Measurements from ENCODE around the gene STARD6. TPM values are rescaled to one million over a fixed set of nuclear protein-coding genes. Genes with fewer than 3 reads are reported as not detected.
"Not testable (repeated sequence)": the region's sequence is repeated elsewhere in the genome, so short reads cannot be mapped to it uniquely, and the experiment has no call there.

The STARD6 gene
- total RNA-seq, 1 experiment from 2014 or later = not detected

- H3K27me3 ChIP-seq (replicated peaks; ENCODE audit: control insufficient read depth, insufficient read depth, low read length) = no peaks in the 10 kb centered on the region
- no peaks in the 10 kb centered on the region; the same call in 1 of the 2 replicates for H3K9me3 ChIP-seq
- no peaks in the 10 kb centered on the region for H3K36me3 ChIP-seq (ENCODE audit: control insufficient read depth, insufficient read depth, low read length)
- intact Hi-C loops (cut with micrococcal nuclease; ENCODE audit: unreplicated experiment) = no loop called here
- H3K27me3 Mint-ChIP-seq (ENCODE audit: insufficient read depth, unreplicated experiment) = no peaks in the 10 kb centered on the region
- peak overlapping the region; percentile 76 for H3K27ac Mint-ChIP-seq (ENCODE audit: unreplicated experiment)
- ChIA-PET CTCF (no interaction called here), POLR2A (no interaction called here)
- BruUV-seq (replicated peaks) = no TSS peak
- H3K4me3 ChIP-seq (ENCODE audit: low read depth, low read length) = no peak overlapping the region
- DNase-seq = no peak
- TF ChIP-seq, protein P1, sequence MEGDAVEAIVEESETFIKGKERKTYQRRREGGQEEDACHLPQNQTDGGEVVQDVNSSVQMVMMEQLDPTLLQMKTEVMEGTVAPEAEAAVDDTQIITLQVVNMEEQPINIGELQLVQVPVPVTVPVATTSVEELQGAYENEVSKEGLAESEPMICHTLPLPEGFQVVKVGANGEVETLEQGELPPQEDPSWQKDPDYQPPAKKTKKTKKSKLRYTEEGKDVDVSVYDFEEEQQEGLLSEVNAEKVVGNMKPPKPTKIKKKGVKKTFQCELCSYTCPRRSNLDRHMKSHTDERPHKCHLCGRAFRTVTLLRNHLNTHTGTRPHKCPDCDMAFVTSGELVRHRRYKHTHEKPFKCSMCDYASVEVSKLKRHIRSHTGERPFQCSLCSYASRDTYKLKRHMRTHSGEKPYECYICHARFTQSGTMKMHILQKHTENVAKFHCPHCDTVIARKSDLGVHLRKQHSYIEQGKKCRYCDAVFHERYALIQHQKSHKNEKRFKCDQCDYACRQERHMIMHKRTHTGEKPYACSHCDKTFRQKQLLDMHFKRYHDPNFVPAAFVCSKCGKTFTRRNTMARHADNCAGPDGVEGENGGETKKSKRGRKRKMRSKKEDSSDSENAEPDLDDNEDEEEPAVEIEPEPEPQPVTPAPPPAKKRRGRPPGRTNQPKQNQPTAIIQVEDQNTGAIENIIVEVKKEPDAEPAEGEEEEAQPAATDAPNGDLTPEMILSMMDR (IDR thresholded peaks at IDR 0.05; ENCODE audit: insufficient read depth in 1 of 2, low read depth in 1 of 2, low read length in 1 of 2, severe bottlenecking in 1 of 2, unreplicated experiment in 1 of 2) = no peak
- H3K9me3 Mint-ChIP-seq (ENCODE audit: unreplicated experiment) = no peaks in the 10 kb centered on the region
- H3K4me1 ChIP-seq = peaks cover 8% of the 10 kb centered on the region
- H3K4me3 Mint-ChIP-seq (ENCODE audit: unreplicated experiment) = peak overlapping the region; percentile 31
- H3K4me1 Mint-ChIP-seq (ENCODE audit: low read depth, unreplicated experiment) = peaks cover 9% of the 10 kb centered on the region
- peaks cover 6% of the 10 kb centered on the region for H3K36me3 Mint-ChIP-seq (ENCODE audit: insufficient read depth, unreplicated experiment)
Measured at GRCh38 chr18:54389143-54389505, 31.5 kb upstream of the STARD6 start.

- H3K27me3 Mint-ChIP-seq (ENCODE audit: insufficient read depth, unreplicated experiment) = no peaks in the 10 kb centered on the region
- CTCF ChIA-PET = no interaction called here
- H3K4me1 Mint-ChIP-seq (ENCODE audit: low read depth, unreplicated experiment) = peaks cover 9% of the 10 kb centered on the region
- intact Hi-C loops (cut with micrococcal nuclease; ENCODE audit: unreplicated experiment) = no loop called here
- Histone ChIP-seq H3K27me3 (replicated peaks; ENCODE audit: control insufficient read depth, insufficient read depth, low read length) (no peaks in the 10 kb centered on the region), H3K9me3 (no peaks in the 10 kb centered on the region; the same call in 1 of the 2 replicates), H3K36me3 (ENCODE audit: control insufficient read depth, insufficient read depth, low read length) (no peaks in the 10 kb centered on the region), H3K4me3 (ENCODE audit: low read depth, low read length) (no peak overlapping the region), H3K4me1 (peaks cover 8% of the 10 kb centered on the region)
- H3K27ac Mint-ChIP-seq (ENCODE audit: unreplicated experiment) = peak overlapping the region; percentile 76
- no TSS peak for BruUV-seq (replicated peaks)
- TF ChIP-seq, protein P1 (IDR thresholded peaks at IDR 0.05; ENCODE audit: insufficient read depth in 1 of 2, low read depth in 1 of 2, low read length in 1 of 2, severe bottlenecking in 1 of 2, unreplicated experiment in 1 of 2) = no peak
- peak overlapping the region; percentile 31 for H3K4me3 Mint-ChIP-seq (ENCODE audit: unreplicated experiment)
- DNase-seq = peak; percentile 61 to 67
- POLR2A ChIA-PET = no interaction called here
- H3K9me3 Mint-ChIP-seq (ENCODE audit: unreplicated experiment) = no peaks in the 10 kb centered on the region
- H3K36me3 Mint-ChIP-seq (ENCODE audit: insufficient read depth, unreplicated experiment) = peaks cover 6% of the 10 kb centered on the region
Measured at GRCh38 chr18:54388203-54389142, 30.8 kb upstream of the STARD6 start.

DNA sequence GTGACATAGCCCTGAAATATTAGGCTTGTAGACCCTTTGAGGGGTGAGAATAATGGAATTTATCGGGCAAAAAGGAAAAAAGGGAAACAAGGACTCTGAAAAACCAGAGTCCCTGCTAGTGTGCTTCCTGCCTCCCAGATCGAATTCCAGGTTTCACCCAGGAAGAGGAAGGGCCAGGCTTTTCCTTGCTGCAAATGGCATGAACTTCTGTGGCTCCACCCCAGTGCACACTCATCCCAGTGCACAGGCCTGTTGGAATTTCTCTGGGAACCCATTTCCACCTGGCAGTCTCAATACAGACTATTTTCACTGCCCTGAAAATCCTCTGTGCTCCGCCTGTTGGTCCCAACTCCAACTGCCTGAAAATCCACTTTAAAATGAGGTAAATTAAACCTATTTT, 30.0 kb upstream of the STARD6 start:
- Histone ChIP-seq H3K27me3 (replicated peaks; ENCODE audit: control insufficient read depth, insufficient read depth, low read length) (no peaks in the 10 kb centered on the region), H3K36me3 (ENCODE audit: control insufficient read depth, insufficient read depth, low read length) (no peaks in the 10 kb centered on the region), H3K4me1 (peaks cover 8% of the 10 kb centered on the region), H3K9me3 (no peaks in the 10 kb centered on the region; the same call in 1 of the 2 replicates), H3K4me3 (ENCODE audit: low read depth, low read length) (no peak overlapping the region)
- Mint-ChIP-seq H3K27me3 (ENCODE audit: insufficient read depth, unreplicated experiment) (no peaks in the 10 kb centered on the region), H3K9me3 (ENCODE audit: unreplicated experiment) (no peaks in the 10 kb centered on the region), H3K36me3 (ENCODE audit: insufficient read depth, unreplicated experiment) (peaks cover 6% of the 10 kb centered on the region), H3K4me1 (ENCODE audit: low read depth, unreplicated experiment) (peaks cover 9% of the 10 kb centered on the region), H3K27ac (ENCODE audit: unreplicated experiment) (no peak overlapping the region), H3K4me3 (ENCODE audit: unreplicated experiment) (no peak overlapping the region)
- intact Hi-C loops (cut with micrococcal nuclease; ENCODE audit: unreplicated experiment) = no loop called here
- BruUV-seq (replicated peaks) = no TSS peak
- DNase-seq = no peak
- ChIA-PET POLR2A (no interaction called here), CTCF (no interaction called here)
- TF ChIP-seq, protein P1 (IDR thresholded peaks at IDR 0.05; ENCODE audit: insufficient read depth in 1 of 2, low read depth in 1 of 2, low read length in 1 of 2, severe bottlenecking in 1 of 2, unreplicated experiment in 1 of 2) = no peak

GRCh38 chr18:54386800-54387495, 29.3 kb upstream of the STARD6 start:
- H3K9me3 ChIP-seq; BruUV-seq (replicated peaks); DNase-seq; H3K4me1 ChIP-seq; CTCF ChIA-PET; H3K27me3 ChIP-seq (replicated peaks; ENCODE audit: control insufficient read depth, insufficient read depth, low read length); H3K4me3 Mint-ChIP-seq (ENCODE audit: unreplicated experiment); H3K9me3 Mint-ChIP-seq (ENCODE audit: unreplicated experiment); POLR2A ChIA-PET; H3K4me1 Mint-ChIP-seq (ENCODE audit: low read depth, unreplicated experiment); H3K27me3 Mint-ChIP-seq (ENCODE audit: insufficient read depth, unreplicated experiment); H3K4me3 ChIP-seq (ENCODE audit: low read depth, low read length); intact Hi-C loops (cut with micrococcal nuclease; ENCODE audit: unreplicated experiment); H3K36me3 Mint-ChIP-seq (ENCODE audit: insufficient read depth, unreplicated experiment); H3K36me3 ChIP-seq (ENCODE audit: control insufficient read depth, insufficient read depth, low read length); H3K27ac Mint-ChIP-seq (ENCODE audit: unreplicated experiment): not testable (repeated sequence)
